Measurements from ENCODE around the gene PDZRN3. TPM values are rescaled to one million over a fixed set of nuclear protein-coding genes. Genes with fewer than 3 reads are reported as not detected.

The PDZRN3 gene
- total RNA-seq, 1 donor from 2014 or later, result 23.9 TPM

DNA sequence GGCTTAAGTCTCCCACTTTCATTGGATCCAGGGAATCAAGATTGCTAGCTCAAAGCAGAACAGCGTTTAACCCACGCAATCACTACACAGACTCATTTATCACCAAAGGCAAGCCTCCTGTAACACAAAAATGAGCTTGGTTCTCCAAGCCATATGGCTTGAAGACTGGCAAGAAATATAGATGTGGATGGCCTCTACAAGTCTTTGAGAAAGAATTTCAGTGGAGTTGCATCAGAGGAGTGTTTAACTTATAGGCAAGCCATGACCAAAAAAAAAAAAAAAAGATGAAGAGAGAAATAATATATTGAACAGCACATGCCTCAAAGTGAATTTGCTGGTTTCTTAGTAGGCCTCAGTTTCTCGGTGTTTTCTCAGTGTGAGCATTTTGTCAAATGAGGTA, 27.3 kb downstream of the PDZRN3 start:
- H3K4me1 ChIP-seq, result peaks cover 8% of the 10 kb centered on the region
- H3K27ac ChIP-seq, result no peak overlapping the region
- intact Hi-C loops (cut with DNase I), result no loop called here

DNA sequence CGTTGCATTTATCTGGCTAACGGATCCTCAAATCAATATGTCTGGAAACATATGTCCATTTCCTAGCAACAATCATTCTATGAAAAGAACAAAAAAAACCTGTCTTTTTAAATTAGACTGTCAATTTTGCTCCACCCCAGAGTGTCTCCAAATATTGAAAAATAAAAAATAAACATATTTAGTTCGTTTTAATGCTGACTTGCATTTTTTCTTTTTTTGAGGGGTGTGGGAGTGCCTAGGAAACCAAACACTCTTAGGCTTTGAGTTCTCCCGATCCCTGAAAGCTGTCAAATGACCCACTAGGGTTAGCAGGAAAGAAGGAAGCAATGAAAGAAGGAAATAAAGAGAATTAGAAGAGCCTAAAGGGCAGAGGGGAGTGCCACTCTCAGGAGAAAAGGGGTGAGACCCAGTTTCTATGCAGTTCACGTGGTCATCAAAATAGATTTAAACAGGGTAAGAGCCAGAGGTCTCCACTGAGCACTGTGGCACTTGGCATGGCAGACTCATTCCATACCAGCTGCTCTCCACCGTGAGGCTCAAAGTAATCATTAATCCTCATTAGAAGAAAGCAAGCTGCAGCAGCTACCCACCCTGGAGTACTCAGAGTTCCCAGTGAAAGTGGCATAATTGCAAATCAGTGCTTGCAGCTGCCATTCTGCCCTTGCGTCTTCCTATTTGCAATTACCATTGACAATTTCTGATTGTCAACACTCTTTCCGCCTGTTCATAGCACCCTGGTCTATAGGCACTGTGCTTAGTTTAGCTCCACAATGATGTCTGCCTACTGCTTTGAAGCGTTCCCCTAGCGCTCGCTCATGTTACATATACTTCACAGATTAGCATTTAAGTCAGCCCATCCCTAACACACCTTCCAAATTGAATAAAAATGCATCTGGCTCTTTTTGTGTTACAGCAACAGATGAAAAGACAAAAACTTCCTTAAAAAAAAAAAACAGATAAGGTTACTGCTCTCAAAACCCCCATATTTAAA, 32.3 kb downstream of the PDZRN3 start:
- no peak overlapping the region for H3K27ac ChIP-seq
- TF ChIP-seq CTCF (IDR thresholded peaks at IDR 0.05), result no peak
- intact Hi-C loops (cut with DNase I), result no loop called here
- H3K9me3 ChIP-seq, result no peaks in the 10 kb centered on the region
- H3K4me3 ChIP-seq, result no peak overlapping the region
- H3K27me3 ChIP-seq, result no peaks in the 10 kb centered on the region
- H3K4me1 ChIP-seq, result no peaks in the 10 kb centered on the region
- DNase-seq (no peak), ATAC-seq (no peak)
- no peaks in the 10 kb centered on the region for H3K36me3 ChIP-seq

More for the DNA sequence above, 27.3 kb downstream of the PDZRN3 start:
- Histone ChIP-seq H3K36me3 (no peaks in the 10 kb centered on the region), H3K4me3 (no peak overlapping the region), H3K27me3 (no peaks in the 10 kb centered on the region), H3K9me3 (no peaks in the 10 kb centered on the region)
- DNase-seq (no peak), ATAC-seq (no peak)
- TF ChIP-seq CTCF (IDR thresholded peaks at IDR 0.05), result no peak

- H3K4me3 ChIP-seq, result no peak overlapping the region
- H3K27me3 ChIP-seq, result no peaks in the 10 kb centered on the region
- H3K27ac ChIP-seq, result no peak overlapping the region
- no peaks in the 10 kb centered on the region for H3K4me1 ChIP-seq
- intact Hi-C loops (cut with DNase I), result no loop called here
- DNase-seq (no peak), ATAC-seq (no peak)
- H3K9me3 ChIP-seq, result no peaks in the 10 kb centered on the region
- no peaks in the 10 kb centered on the region for H3K36me3 ChIP-seq
- TF ChIP-seq CTCF (IDR thresholded peaks at IDR 0.05), result no peak
Measured at GRCh38 chr3:73591286-73591800, 33.4 kb downstream of the PDZRN3 start.

DNA sequence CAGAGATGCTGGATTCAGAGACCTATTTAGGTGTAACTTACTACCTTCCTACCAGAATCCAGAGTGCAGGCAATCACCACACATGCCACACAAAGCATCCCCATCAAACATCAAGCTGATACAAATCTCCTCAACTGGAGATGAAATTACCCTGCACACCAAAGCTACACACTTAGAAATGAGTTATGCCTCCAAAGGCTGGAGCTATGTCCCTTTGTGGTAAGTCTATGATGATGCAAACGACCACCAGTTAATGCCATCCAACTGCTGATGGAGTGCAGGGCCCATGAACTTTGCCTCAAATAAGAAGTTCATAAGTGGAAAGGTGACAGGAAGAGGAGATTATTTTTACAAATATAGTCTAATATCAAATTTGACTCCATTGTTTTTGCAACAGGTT, 38.1 kb downstream of the PDZRN3 start:
- intact Hi-C loops (cut with DNase I), result no loop called here
- Histone ChIP-seq H3K36me3 (no peaks in the 10 kb centered on the region), H3K9me3 (no peaks in the 10 kb centered on the region), H3K4me1 (no peaks in the 10 kb centered on the region), H3K27ac (no peak overlapping the region), H3K4me3 (no peak overlapping the region), H3K27me3 (no peaks in the 10 kb centered on the region)
- DNase-seq (no peak), ATAC-seq (no peak)
- no peak for TF ChIP-seq CTCF (IDR thresholded peaks at IDR 0.05)

GRCh38 chr3:73586190-73586589, 38.6 kb downstream of the PDZRN3 start:
- no peaks in the 10 kb centered on the region for H3K36me3 ChIP-seq
- no peaks in the 10 kb centered on the region for H3K27me3 ChIP-seq
- no peak for TF ChIP-seq CTCF (IDR thresholded peaks at IDR 0.05)
- H3K4me1 ChIP-seq, result no peaks in the 10 kb centered on the region
- no peak for DNase-seq
- H3K4me3 ChIP-seq, result no peak overlapping the region
- intact Hi-C loops (cut with DNase I), result no loop called here
- ATAC-seq, result no peak
- H3K27ac ChIP-seq, result no peak overlapping the region
- no peaks in the 10 kb centered on the region for H3K9me3 ChIP-seq
